ENCODE measurements around the gene HSPA1L.
A peak's percentile ranks its signal among the peaks of the same experiment; 100 is the strongest.
"Not testable (repeated sequence)": the region's sequence is repeated elsewhere in the genome, so short reads cannot be mapped to it uniquely, and the experiment has no call there.

Gene HSPA1L

GRCh38 chr6:31815025-31815838, at the start of gene HSPA1L, which contains the start of gene HSPA1A:
TSS of gene HSPA1L (minus strand) at chr6:31815283. CDS start at chr6:31811972, 3,311 bp downstream.
TSS of gene HSPA1A (plus strand) at chr6:31815543. CDS start at chr6:31815757, 214 bp downstream.
- peak; percentile 98 for DNase-seq (ENCODE audit: low spot score)

DNA sequence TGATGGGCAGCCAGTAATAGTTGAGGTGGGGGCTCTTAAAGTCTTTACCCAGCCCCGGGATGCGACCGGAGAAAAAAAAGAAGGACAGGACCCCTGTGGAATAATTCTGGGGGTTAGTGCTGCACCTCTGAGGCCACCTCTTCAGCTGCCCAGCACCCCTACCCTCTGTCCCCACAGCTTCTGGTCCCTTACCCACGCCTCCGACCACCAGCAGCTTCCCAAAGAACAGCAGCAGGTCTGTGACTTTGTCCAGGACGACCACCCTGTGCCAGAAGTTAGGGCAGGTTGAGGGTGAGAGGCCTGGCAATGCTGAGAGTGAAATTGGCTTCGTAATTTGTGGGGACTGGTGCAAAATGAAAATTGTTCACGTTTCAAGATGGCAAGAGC, 49.7 kb upstream of the HSPA1L start:
- no peak for DNase-seq (ENCODE audit: low spot score)

- not testable (repeated sequence) for DNase-seq (ENCODE audit: low spot score)
Observed at GRCh38 chr6:31864123-31864562, 49.1 kb upstream of the HSPA1L start.

GRCh38 chr6:31862344-31863235, 47.5 kb upstream of the HSPA1L start, which contains the start of gene NEU1:
TSS of gene NEU1 (minus strand) at chr6:31862821. CDS start at chr6:31862776, 45 bp downstream.
- peak; percentile 99 for DNase-seq (ENCODE audit: low spot score)

DNA sequence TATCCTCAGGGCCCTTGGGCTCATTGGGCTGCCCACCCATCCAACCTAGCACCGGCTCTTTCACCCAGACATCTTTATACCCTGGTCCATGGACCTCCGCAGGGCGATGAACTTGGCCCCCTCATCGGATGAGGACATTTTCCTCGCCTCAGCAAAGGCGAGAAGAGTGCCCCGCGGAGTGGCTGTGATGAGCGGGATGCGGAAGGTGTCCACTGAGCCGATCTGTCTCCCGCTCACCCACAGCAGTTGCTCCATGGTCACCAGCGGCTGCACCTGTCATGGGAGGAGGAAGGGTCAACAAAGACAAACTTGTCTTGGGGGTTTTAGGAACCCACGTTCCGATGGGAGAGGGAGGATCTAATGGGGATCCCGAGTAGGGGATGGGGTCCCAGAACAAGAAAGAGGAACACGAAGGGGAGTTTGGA, 46.8 kb upstream of the HSPA1L start:
- DNase-seq (ENCODE audit: low spot score), result no peak

- no peak for DNase-seq (ENCODE audit: low spot score)
Observed at GRCh38 chr6:31861150-31861549, 46.1 kb upstream of the HSPA1L start.

- no peak for DNase-seq (ENCODE audit: low spot score)
Observed at GRCh38 chr6:31860349-31860748, 45.3 kb upstream of the HSPA1L start.

GRCh38 chr6:31859923-31860322, 44.8 kb upstream of the HSPA1L start:
- DNase-seq (ENCODE audit: low spot score), result no peak

DNA sequence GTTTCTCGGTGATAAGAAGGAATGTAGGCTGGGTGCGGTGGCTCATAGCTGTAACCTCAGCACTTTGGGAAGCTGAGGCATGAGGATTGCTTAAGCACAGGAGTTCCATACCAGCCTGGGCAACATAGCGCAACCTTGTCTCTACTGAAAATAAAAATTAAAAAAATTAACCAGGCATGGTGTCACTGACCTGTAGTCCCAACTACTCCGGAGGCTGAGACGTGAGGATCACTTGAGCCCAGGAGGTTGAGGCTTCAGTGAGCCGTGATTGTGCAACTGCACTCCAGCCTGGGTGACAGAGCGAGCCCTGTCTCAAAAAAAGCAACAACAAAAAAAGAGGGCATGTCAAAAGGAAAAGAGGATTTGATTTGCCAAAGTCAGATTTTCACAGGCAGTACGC, 43.6 kb upstream of the HSPA1L start:
- DNase-seq (ENCODE audit: low spot score), result no peak

DNA sequence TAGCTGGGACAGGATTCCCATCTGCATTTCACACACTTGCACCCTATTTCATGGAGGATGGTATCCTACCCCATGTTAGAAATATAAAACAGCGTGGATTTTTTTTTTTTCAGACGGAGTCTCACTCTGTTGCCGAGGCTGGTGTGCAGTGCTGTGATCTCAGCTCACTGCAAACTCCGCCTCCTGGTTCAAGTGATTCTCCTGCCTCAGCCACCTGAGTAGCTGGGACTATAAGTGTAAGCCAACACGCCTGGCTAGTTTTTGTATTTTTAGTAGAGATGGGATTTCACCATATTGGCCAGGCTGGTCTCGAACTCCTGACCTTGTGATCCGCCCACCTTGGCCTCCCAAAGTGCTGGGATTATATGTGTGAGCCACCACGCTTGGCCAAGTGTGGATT, 42.7 kb upstream of the HSPA1L start:
- not testable (repeated sequence) for DNase-seq (ENCODE audit: low spot score)

GRCh38 chr6:31851980-31852718, 37.1 kb upstream of the HSPA1L start:
- DNase-seq (ENCODE audit: low spot score), result not testable (repeated sequence)

- no peak for DNase-seq (ENCODE audit: low spot score)
Observed at GRCh38 chr6:31851485-31851832, 36.4 kb upstream of the HSPA1L start.

GRCh38 chr6:31850765-31851484, 35.8 kb upstream of the HSPA1L start:
- no peak for DNase-seq (ENCODE audit: low spot score)

DNA sequence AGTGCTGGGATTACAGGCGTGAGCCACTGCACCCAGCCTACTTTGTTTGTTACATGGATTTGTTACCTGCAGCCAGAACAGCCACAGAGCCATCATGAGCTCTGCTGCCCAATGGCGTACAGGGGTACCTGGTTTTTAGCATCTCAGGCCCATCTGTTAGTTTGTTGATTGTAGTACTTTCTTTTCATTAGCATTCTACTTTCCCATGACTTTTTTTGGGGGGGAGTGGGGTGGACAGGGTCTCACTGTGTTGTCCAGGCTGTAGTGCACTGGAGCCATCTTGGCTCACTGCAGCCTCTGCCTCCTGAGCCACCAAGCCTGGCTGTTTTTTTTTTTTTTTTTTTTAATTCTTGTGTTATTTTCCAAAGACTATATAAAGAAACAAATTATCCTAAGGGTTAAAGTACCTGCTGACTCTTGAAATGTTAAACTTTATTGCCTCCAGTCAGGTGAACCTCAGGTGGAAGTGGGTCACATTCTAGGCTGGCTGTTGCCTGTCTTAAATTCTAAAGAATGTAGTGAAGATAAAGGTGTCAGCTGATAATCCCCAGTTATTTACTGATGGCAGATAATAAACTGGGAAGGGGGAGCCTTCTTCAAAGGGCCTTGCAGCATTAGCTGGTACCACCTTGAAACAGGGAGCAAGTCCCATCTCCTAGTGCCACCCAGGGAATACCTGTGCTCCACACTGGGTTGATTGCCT, 32.3 kb upstream of the HSPA1L start:
- DNase-seq (ENCODE audit: low spot score), result no peak

DNA sequence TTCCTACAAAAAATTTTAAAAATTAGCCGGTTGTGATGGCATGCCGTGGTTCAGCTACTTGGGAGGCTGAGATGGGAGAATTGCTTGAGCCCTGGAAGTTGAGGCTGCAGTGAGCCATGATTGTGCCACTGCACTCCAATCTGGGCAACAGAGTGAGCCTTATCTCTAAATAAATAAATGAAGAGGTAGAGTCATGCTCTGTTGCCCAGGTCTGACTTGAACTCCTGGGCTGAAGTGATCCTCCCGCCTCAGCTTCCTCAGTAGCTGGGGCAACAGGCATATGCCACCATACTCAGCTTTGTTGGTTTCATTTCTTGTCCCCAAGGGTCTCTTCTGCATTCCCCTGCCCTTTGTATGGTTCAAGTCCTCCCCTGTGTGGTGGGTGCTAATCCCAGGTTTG, 29.4 kb upstream of the HSPA1L start:
- DNase-seq (ENCODE audit: low spot score), result no peak

GRCh38 chr6:31842053-31842452, 27.0 kb upstream of the HSPA1L start:
- no peak for DNase-seq (ENCODE audit: low spot score)

- DNase-seq (ENCODE audit: low spot score), result not testable (repeated sequence)
Observed at GRCh38 chr6:31839779-31840126, 24.7 kb upstream of the HSPA1L start.

GRCh38 chr6:31838968-31839367, 23.9 kb upstream of the HSPA1L start:
- DNase-seq (ENCODE audit: low spot score), result no peak

DNA sequence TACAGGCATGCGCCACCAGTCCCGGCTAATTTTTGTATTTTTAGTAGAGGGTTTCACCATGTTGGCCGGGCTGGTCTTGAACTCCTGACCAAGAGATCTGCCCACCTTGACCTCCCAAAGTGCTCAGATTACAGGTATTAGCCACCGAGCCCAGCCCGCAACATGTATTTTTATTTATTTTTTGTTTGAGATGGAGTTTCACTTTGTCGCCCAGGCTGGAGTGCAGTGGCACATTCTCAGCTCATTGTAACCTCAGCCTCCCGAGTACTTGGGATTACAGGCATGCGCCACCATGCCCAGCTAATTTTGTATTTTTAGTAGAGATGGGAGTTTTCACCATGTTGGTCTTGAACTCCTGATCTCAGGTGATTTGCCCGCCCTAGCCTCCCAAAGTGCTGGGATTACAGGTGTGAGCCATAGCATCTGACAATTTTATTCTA, 23.1 kb upstream of the HSPA1L start:
- not testable (repeated sequence) for DNase-seq (ENCODE audit: low spot score)

GRCh38 chr6:31837369-31838113, 22.5 kb upstream of the HSPA1L start:
- DNase-seq (ENCODE audit: low spot score), result no peak
